WTC11 (cell line): ENCODE measurements around the gene MYOG.

ENCODE experiments used
- AFF4 ChIP-seq: sonication (generic); formaldehyde crosslinking; IDR thresholded peaks from 2 replicates; pipeline ENCODE4 v1.8.1; 2023; ENCODE audit warnings: mild to moderate bottlenecking, missing genetic modification reagents, borderline replicate concordance
- CTCF ChIP-seq: fragments of 200-600 bp; IDR thresholded peaks from 2 replicates; pipeline ENCODE4 v1.8.0; 2022; ENCODE audit warnings: antibody characterized with exemption

- TF ChIP-seq CTCF (no peak), AFF4 (no peak)
Measured at GRCh38 chr1:203045821-203046594, 39.8 kb downstream of the MYOG start.
